HepG2 (cell line): ENCODE data around the gene EPB41L2. TPM values are rescaled to one million over a fixed set of nuclear protein-coding genes. Genes with fewer than 3 reads are reported as not detected.

Experiments used
- ATAC-seq: fragments of 200-7000 bp; cut with Tn5 transposase; 3 replicates; pipeline ENCODE4 v1.9.1; 2020; ENCODE audit warnings: mild to moderate bottlenecking, moderate library complexity
- BruUV-seq: library from RNA; stranded (reverse); fragments of 400-500 nt; replicated peaks from 2 replicates; lab custom pipeline; 2021; lab: Mats Ljungman, UMichigan
- CTCF ChIA-PET: fragments of 300-600 bp; formaldehyde crosslinking; extraction: SDS; loops from one replicate; lab custom pipeline; 2021; ENCODE audit warnings: low total read pairs, inconsistent platforms, low intra/inter-chr PET ratio; lab: Yijun Ruan, JAX
- POLR2A ChIA-PET: fragments of 350-600 bp; sonication (Branson Sonifier 250); formaldehyde crosslinking; loops from one replicate; lab custom pipeline; 2020; ENCODE audit warnings: antibody characterized with exemption, inconsistent platforms; lab: Yijun Ruan, JAX
- DNase-seq: peaks from one replicate; pipeline ENCODE4 v3.0.0-alpha.2; 2015; ENCODE audit warnings: low spot score
- FAIRE-seq: peaks from 3 replicates; lab custom pipeline; 2011; peaks lifted over from hg19 to GRCh38; lab: Jason Lieb, UNC
- H2AFZ ChIP-seq: one replicate; pipeline ENCODE4 v1.6.1; 2011; ENCODE audit warnings: low read length, inconsistent platforms
- H3K27ac ChIP-seq: fragments of 300-600 bp; 3 replicates; pipeline ENCODE4 v1.8.0; 2011; ENCODE audit warnings: mixed run types, mild to moderate bottlenecking, mixed read lengths, low read length, inconsistent platforms; ENCODE audit not compliant: insufficient read depth; ENCODE audit errors: extremely low read length
- H3K27me3 ChIP-seq, 2 experiments: fragments of 200-600 bp in 1 of 2; 2 replicates in 1 of 2; 3 replicates in 1 of 2; pipeline versions ENCODE4 v1.6.0 to v1.8.0; 2011; ENCODE audit warnings: low read length in 2 of 2, mild to moderate bottlenecking in 2 of 2, moderate library complexity in 2 of 2, inconsistent platforms in 1 of 2; ENCODE audit not compliant: insufficient read depth in 2 of 2, control insufficient read depth in 1 of 2
- H3K36me3 ChIP-seq, 2 experiments: fragments of 200-600 bp in 1 of 2; replicated peaks in 1 of 2; 2 replicates in 1 of 2; 3 replicates in 1 of 2; pipeline versions ENCODE4 v1.5.1 to v1.8.0; 2011; ENCODE audit warnings: low read length in 2 of 2, inconsistent platforms in 1 of 2; ENCODE audit not compliant: insufficient read depth in 2 of 2, control insufficient read depth in 1 of 2
- H3K4me1 ChIP-seq: 2 replicates; pipeline ENCODE4 v1.5.1; 2012; ENCODE audit warnings: low read length, inconsistent platforms; ENCODE audit not compliant: insufficient read depth
- H3K4me2 ChIP-seq: 2 replicates; pipeline ENCODE4 v1.6.0; 2011; ENCODE audit warnings: low read depth, low read length, inconsistent platforms
- H3K4me3 ChIP-seq, 3 experiments: fragments of 200-600 bp in 1 of 3; sonication (generic), shearing (Covaris generic) in 1 of 3; replicated peaks in 1 of 3; 2 replicates each; pipeline ENCODE4 v1.5.1; 2011 to 2016; ENCODE audit warnings: low read length in 3 of 3, inconsistent platforms in 2 of 3, low read depth in 2 of 3, mild to moderate bottlenecking in 2 of 3, control low read depth in 1 of 3, mixed read lengths in 1 of 3; ENCODE audit not compliant: insufficient read depth in 1 of 3
- H3K79me2 ChIP-seq: one replicate; pipeline ENCODE4 v1.6.1; 2011; ENCODE audit warnings: low read length, inconsistent platforms; ENCODE audit not compliant: insufficient read depth
- H3K9ac ChIP-seq: 2 replicates; pipeline ENCODE4 v1.6.0; 2011; ENCODE audit warnings: mild to moderate bottlenecking, low read depth, low read length, inconsistent platforms; ENCODE audit not compliant: insufficient read depth
- H3K9me3 ChIP-seq: 2 replicates; pipeline ENCODE4 v1.5.1; 2012; ENCODE audit warnings: mild to moderate bottlenecking, low read length
- H4K20me1 ChIP-seq: 2 replicates; pipeline ENCODE4 v1.6.0; 2011; ENCODE audit warnings: inconsistent platforms, mild to moderate bottlenecking, low read length, moderate library complexity; ENCODE audit not compliant: insufficient read depth
- ARID5B ChIP-seq: IDR thresholded peaks from 2 replicates; pipeline ENCODE4 v1.4.0; 2020; ENCODE audit warnings: mild to moderate bottlenecking, missing genetic modification reagents
- ARNTL ChIP-seq: sonication (generic); formaldehyde crosslinking; IDR thresholded peaks from 2 replicates; pipeline ENCODE4 v1.4.0; 2020; ENCODE audit warnings: mild to moderate bottlenecking, missing genetic modification reagents
- DPF2 ChIP-seq: sonication (generic); formaldehyde crosslinking; IDR thresholded peaks from 2 replicates; pipeline ENCODE4 v1.4.0; 2020; ENCODE audit warnings: mild to moderate bottlenecking, low read depth, missing genetic modification reagents, borderline replicate concordance
- GPN1 ChIP-seq: sonication (generic); formaldehyde crosslinking; IDR thresholded peaks from 2 replicates; pipeline ENCODE4 v1.5.1; 2020; ENCODE audit warnings: missing genetic modification reagents, borderline replicate concordance
- ZBTB7A ChIP-seq: sonication (generic); formaldehyde crosslinking; IDR thresholded peaks from 2 replicates; pipeline ENCODE4 v1.8.0; 2022; ENCODE audit warnings: mild to moderate bottlenecking, missing genetic modification reagents
- ZNF615 ChIP-seq: sonication (generic); formaldehyde crosslinking; IDR thresholded peaks from 2 replicates; pipeline ENCODE4 v1.5.0; 2020; ENCODE audit warnings: mild to moderate bottlenecking, missing genetic modification reagents, borderline replicate concordance
- ZNF709 ChIP-seq: sonication (generic); formaldehyde crosslinking; IDR thresholded peaks from 2 replicates; pipeline ENCODE4 v1.5.0; 2020; ENCODE audit warnings: mild to moderate bottlenecking, missing genetic modification reagents
- WGBS: methylation state at CpG from one replicate; pipeline ENCODE4 v1.1.6; 2017; ENCODE audit warnings: low lambda C conversion rate; 5-methylcytosine and 5-hydroxymethylcytosine counted together
- in situ Hi-C: cut with HindIII; loops from 2 replicates; pipeline ENCODE4 v1.10.0; 2017; ENCODE audit warnings: low pct_unique_long_range_greater_than_20kb; ENCODE audit not compliant: extremely low pct_ligation_motif_present
- intact Hi-C: fragments of 100-400 bp; cut with micrococcal nuclease; formaldehyde crosslinking; loops from one replicate; pipeline ENCODE4 v1.10.0; 2022; ENCODE audit not compliant: unreplicated experiment
- polyA plus RNA-seq, 8 experiments: library from polyadenylated mRNA; depleted of rRNA in 3 of 8; stranded (reverse) in 7 of 8; unstranded in 1 of 8; fragments of >200 nt; fragmentation: Illumina TruSeq in 4 of 8; extraction: Trizol in 4 of 8; gene quantifications; 2 replicates each; pipeline versions ENCODE4 v1.2.1 to v1.2.3, GENCODE V29; 2011 to 2016; ENCODE audit warnings: low read depth in 4 of 8, missing spikeins in 1 of 8, mixed read lengths in 1 of 8; ENCODE audit not compliant: insufficient read depth in 1 of 8
- total RNA-seq, 5 experiments: library from RNA; depleted of rRNA; stranded (reverse); fragments of >200 nt; fragmentation: Illumina TruSeq; extraction: Trizol; gene quantifications; 2 replicates each; pipeline ENCODE4 v1.2.3, GENCODE V29; 2016; ENCODE audit warnings: low read depth in 1 of 5
- TF ChIP-seq, protein P1 (sequence below): fragments of 450-650 bp; IDR thresholded peaks from 2 replicates; pipeline ENCODE4 v1.6.1; 2017; ENCODE audit warnings: mild to moderate bottlenecking
- TF ChIP-seq, protein P2 (sequence below): sonication (generic); formaldehyde crosslinking; IDR thresholded peaks from 2 replicates; pipeline ENCODE4 v1.5.1; 2020; ENCODE audit warnings: mild to moderate bottlenecking, missing genetic modification reagents, moderate library complexity
- TF ChIP-seq, protein P3 (sequence below): sonication (generic); formaldehyde crosslinking; IDR thresholded peaks from 2 replicates; pipeline ENCODE4 v1.4.0; 2020; ENCODE audit warnings: missing genetic modification reagents

EPB41L2 gene
- total and polyA plus RNA-seq, 2 of the 13 experiments (the other 11 are each of a cell fraction or from before 2014, with no cell fraction given), result 41.7 to 56.4 TPM

GRCh38 chr6:130906736-130907381, 156.2 kb downstream of the EPB41L2 start:
- intact Hi-C loops (no loop called here), in situ Hi-C loops (no loop called here)
- ATAC-seq (no peak), DNase-seq (no peak), FAIRE-seq (no peak)
- H3K36me3 ChIP-seq, result peaks cover 0 to 2% of the 10 kb centered on the region in 2 experiments; a peak in 1 of 5 replicates
- no peaks in the 10 kb centered on the region for H4K20me1 ChIP-seq
- no peaks in the 10 kb centered on the region for H3K79me2 ChIP-seq
- no peak overlapping the region for H3K9ac ChIP-seq
- no peaks in the 10 kb centered on the region for H3K9me3 ChIP-seq
- POLR2A ChIA-PET, result no interaction called here
- H3K4me3 ChIP-seq, result no peak overlapping the region
- 97% methylated on average over 2 of the region's 2 CpGs for WGBS
- H2AFZ ChIP-seq, result no peak overlapping the region
- no peaks in the 10 kb centered on the region for H3K27me3 ChIP-seq
- H3K4me1 ChIP-seq, result peaks cover 11% of the 10 kb centered on the region
- no peak for TF ChIP-seq ARNTL
- TF ChIP-seq, protein P1, sequence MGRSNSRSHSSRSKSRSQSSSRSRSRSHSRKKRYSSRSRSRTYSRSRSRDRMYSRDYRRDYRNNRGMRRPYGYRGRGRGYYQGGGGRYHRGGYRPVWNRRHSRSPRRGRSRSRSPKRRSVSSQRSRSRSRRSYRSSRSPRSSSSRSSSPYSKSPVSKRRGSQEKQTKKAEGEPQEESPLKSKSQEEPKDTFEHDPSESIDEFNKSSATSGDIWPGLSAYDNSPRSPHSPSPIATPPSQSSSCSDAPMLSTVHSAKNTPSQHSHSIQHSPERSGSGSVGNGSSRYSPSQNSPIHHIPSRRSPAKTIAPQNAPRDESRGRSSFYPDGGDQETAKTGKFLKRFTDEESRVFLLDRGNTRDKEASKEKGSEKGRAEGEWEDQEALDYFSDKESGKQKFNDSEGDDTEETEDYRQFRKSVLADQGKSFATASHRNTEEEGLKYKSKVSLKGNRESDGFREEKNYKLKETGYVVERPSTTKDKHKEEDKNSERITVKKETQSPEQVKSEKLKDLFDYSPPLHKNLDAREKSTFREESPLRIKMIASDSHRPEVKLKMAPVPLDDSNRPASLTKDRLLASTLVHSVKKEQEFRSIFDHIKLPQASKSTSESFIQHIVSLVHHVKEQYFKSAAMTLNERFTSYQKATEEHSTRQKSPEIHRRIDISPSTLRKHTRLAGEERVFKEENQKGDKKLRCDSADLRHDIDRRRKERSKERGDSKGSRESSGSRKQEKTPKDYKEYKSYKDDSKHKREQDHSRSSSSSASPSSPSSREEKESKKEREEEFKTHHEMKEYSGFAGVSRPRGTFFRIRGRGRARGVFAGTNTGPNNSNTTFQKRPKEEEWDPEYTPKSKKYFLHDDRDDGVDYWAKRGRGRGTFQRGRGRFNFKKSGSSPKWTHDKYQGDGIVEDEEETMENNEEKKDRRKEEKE, result no peak
- TF ChIP-seq ZNF709 (CRISPR knock-in tag), result no peak
- no peak for TF ChIP-seq GPN1 (CRISPR knock-in tag)
- no peak for TF ChIP-seq ZNF615 (CRISPR knock-in tag)
- TF ChIP-seq, protein P2, sequence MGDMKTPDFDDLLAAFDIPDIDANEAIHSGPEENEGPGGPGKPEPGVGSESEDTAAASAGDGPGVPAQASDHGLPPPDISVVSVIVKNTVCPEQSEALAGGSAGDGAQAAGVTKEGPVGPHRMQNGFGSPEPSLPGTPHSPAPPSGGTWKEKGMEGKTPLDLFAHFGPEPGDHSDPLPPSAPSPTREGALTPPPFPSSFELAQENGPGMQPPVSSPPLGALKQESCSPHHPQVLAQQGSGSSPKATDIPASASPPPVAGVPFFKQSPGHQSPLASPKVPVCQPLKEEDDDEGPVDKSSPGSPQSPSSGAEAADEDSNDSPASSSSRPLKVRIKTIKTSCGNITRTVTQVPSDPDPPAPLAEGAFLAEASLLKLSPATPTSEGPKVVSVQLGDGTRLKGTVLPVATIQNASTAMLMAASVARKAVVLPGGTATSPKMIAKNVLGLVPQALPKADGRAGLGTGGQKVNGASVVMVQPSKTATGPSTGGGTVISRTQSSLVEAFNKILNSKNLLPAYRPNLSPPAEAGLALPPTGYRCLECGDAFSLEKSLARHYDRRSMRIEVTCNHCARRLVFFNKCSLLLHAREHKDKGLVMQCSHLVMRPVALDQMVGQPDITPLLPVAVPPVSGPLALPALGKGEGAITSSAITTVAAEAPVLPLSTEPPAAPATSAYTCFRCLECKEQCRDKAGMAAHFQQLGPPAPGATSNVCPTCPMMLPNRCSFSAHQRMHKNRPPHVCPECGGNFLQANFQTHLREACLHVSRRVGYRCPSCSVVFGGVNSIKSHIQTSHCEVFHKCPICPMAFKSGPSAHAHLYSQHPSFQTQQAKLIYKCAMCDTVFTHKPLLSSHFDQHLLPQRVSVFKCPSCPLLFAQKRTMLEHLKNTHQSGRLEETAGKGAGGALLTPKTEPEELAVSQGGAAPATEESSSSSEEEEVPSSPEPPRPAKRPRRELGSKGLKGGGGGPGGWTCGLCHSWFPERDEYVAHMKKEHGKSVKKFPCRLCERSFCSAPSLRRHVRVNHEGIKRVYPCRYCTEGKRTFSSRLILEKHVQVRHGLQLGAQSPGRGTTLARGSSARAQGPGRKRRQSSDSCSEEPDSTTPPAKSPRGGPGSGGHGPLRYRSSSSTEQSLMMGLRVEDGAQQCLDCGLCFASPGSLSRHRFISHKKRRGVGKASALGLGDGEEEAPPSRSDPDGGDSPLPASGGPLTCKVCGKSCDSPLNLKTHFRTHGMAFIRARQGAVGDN (CRISPR knock-in tag), result no peak
- TF ChIP-seq ARID5B (CRISPR knock-in tag), result no peak
- TF ChIP-seq, protein P3, sequence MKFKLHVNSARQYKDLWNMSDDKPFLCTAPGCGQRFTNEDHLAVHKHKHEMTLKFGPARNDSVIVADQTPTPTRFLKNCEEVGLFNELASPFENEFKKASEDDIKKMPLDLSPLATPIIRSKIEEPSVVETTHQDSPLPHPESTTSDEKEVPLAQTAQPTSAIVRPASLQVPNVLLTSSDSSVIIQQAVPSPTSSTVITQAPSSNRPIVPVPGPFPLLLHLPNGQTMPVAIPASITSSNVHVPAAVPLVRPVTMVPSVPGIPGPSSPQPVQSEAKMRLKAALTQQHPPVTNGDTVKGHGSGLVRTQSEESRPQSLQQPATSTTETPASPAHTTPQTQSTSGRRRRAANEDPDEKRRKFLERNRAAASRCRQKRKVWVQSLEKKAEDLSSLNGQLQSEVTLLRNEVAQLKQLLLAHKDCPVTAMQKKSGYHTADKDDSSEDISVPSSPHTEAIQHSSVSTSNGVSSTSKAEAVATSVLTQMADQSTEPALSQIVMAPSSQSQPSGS (CRISPR knock-in tag), result no peak
- no peak for TF ChIP-seq ZBTB7A (CRISPR knock-in tag)
- TF ChIP-seq DPF2 (CRISPR knock-in tag), result no peak
- TF ChIP-seq, all 625 proteins: peak for 0
- H3K4me2 ChIP-seq, result no peak overlapping the region
- no TSS peak for BruUV-seq
- CTCF ChIA-PET, result no interaction called here
- no peak overlapping the region for H3K27ac ChIP-seq
